KBM-7 (cell line): ENCODE results near the gene KRT6B.

Source experiments
- DNase-seq: peaks from one replicate; pipeline ENCODE4 v3.0.0-alpha.2; 2015
- in situ Hi-C: fragments of 300-500 bp; cut with MboI; formaldehyde crosslinking; loops from 2 replicates; pipeline ENCODE4 v1.14.3; 2020; ENCODE audit warnings: low sequenced_read_pairs, low pct_unique_long_range_greater_than_20kb, mixed read lengths

Gene KRT6B

GRCh38 chr12:52439420-52439819, 12.5 kb downstream of the KRT6B start:
- no peak for DNase-seq
- in situ Hi-C loops: no loop called here

DNA sequence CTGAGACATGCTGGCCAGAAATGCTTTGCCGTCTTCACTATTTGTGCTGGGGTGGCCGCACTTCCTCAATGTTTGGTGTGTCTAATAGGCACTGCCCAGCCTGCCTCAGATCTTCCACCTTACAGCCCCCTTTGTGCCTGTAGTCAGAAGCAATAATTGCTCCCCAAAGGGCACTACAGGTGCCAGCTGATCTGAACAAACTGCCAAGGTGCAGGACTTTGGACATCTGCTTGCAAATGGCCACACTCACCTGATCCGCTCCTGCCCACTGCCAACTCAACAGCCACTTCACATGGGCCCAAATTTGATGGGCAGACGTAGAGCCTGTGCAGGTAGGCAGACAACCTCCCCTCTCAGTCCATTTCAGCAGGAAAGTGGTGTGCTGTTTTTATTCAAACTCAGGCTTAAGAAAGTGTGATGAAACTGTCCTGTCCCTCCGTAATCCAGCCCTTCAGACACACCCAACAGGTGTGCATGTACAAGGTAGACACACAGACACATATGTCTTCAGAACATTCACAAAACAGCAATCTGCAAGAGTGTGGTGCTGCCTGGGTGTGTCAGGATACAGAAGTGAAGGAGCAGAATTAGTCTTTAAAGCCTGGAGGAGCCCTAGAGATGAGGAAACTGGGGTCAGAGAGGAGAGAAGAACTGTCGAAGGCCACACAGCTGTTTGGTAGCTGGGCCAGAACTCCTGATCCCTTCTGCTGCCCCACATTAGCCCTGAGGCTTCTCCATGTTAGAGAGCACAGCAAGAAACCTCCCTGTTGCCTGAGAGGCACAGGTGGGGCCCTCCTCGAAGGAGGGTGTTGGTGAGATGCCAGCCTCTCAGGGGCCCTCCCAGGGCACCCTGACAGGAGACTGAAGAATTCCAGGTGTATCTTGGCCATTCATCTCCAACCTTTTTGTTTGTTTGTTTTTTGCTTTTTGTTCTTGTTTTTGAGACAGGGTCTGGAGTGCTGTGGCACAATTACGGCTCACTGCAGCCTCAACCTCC, 13.3 kb downstream of the KRT6B start:
- in situ Hi-C loops: no loop called here
- DNase-seq: no peak

DNA sequence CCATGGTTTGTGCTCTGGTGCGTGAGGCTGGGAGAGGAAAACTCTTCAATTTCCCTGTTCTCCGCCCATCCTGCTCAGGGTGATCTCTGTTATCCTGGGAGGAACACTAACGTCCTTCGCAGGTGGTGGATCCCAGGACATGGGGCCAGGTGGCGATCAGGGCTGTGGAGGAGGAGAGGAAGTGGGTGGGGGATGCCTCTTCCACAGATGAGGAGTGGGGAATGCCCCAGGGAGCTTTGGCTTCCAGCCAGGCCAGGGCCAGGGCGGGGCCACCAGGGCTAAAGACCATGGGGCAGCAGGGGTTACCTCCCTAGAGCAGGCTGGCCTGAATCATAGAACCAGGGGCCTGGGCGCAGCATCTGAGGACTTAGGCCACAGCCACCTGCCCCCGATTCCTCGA, 14.4 kb downstream of the KRT6B start:
- no peak for DNase-seq
- in situ Hi-C loops: no loop called here

GRCh38 chr12:52436828-52437474, 15.0 kb downstream of the KRT6B start:
- DNase-seq: no peak
- in situ Hi-C loops: no loop called here

GRCh38 chr12:52436000-52436827, 15.7 kb downstream of the KRT6B start:
- in situ Hi-C loops: no loop called here
- no peak for DNase-seq

DNA sequence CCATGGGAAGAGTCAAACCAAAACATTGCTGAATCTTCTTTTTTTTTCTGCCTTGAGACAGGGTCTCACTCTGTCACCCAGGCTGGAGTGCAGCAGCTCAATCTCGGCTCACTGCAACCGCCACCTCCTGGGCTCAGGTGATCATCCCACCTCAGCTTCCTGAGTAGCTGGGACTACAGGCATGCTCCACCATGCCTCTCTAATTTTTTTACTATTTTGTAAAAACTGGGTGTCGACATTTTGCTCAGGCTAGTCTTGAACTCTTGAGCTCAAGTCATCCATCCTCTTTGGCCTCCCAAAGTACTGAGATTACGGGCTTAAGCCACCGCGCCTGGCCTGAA, 16.3 kb downstream of the KRT6B start:
- DNase-seq: no peak
- in situ Hi-C loops: no loop called here

DNA sequence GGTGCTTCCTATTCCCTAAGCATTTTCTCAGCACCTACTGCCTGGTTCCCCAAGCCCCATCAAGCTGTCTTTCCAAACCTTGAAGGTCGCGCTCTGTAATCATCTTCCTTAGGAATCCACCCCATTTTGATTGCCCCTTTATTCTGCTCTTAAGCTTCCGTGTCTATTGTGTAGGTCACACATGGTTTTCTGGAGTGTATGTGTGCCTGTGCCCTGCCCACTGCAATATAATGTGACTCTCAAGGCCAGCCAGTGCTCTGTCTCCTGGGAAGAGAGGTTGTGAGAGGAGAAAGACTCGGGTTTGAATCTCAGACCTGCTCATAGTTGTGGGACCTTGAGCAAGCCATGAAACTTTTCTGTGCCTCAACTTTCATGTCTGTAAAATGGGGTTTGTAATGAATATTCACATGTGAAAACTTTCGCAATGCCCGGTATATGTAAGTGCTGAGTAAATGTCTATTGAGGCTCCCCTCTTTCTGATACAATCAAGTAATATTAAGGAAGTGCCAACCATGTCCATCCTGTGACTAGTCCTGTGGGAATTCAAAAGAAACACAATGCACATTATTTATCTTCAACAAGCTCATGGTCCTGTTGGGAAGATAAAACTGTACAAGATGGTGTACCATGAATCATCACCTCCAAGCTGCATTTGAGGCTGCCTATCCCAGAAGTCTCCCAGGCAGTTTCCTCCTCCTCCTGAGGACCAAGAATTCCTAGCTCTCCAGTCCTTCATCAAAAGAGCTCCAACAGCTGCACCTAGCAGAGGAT, 17.0 kb downstream of the KRT6B start:
- in situ Hi-C loops: no loop called here
- no peak for DNase-seq

- DNase-seq: no peak
- in situ Hi-C loops: no loop called here
These were observed 17.7 kb downstream of the KRT6B start, which contains the start of gene KRT75 for GRCh38 chr12:52434081-52434733. TSS of gene KRT75 (minus strand) at chr12:52434371. CDS start at chr12:52434304, 67 bp downstream.

DNA sequence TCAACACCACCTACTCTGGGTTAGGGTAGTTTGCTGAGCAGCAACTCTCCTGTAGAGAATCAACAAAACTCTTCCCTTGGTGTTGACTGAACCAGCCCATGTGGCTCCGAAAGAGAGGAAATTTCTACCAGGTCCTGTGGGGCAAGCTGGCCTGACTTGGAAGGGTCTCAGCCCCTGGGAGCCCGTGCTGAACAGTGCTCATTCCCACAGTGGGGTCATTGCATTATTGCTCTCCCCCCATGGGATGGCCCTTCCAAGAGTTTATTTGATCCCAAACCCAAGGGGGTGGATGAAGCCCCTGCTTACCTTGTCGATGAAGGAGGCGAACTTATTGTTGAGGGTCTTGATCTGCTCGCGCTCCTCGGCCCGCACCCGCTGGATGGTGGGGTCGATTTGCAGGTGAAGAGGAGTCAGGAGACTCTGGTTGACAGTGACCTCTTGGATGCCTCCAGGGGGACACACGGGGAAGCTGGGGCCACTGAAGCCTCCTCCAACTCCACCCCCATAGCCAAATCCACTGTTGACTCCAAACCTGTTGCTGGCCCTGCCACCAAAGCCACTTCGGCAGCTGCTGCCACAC, 18.4 kb downstream of the KRT6B start:
- no peak for DNase-seq
- in situ Hi-C loops: no loop called here

GRCh38 chr12:52432559-52433207, 19.3 kb downstream of the KRT6B start:
- in situ Hi-C loops: no loop called here

DNA sequence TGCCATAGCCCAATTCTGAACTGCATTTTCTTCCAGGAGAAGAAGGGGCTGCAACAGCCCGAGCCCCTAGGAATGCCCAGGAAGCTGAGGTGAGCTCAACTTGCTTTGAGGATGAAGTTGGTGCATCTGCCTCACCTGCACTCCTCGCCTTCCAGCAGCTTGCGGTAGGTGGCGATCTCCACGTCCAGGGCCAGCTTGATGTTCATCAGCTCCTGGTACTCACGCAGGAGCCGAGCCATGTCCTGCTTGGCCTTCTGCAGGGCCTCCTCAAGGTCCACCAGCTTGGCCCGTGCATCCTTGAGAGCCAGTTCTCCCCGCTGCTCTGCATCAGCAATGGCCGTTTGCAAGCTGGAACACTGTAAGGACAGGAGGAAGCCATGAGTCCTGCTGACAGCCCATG, 23.8 kb downstream of the KRT6B start:
- DNase-seq: no peak
- in situ Hi-C loops: no loop called here

More at GRCh38 chr12:52432559-52433207, 19.3 kb downstream of the KRT6B start:
- no peak for DNase-seq

GRCh38 chr12:52427083-52427482, 24.9 kb downstream of the KRT6B start:
- no peak for DNase-seq
- in situ Hi-C loops: no loop called here

GRCh38 chr12:52426034-52426433, 25.9 kb downstream of the KRT6B start:
- in situ Hi-C loops: no loop called here
- no peak for DNase-seq

- no peak for DNase-seq
- in situ Hi-C loops: no loop called here
These were observed 26.5 kb downstream of the KRT6B start for GRCh38 chr12:52425466-52425865.

- no peak for DNase-seq
- in situ Hi-C loops: no loop called here
These were observed 28.1 kb downstream of the KRT6B start for GRCh38 chr12:52423661-52424500.

GRCh38 chr12:52423035-52423434, 28.9 kb downstream of the KRT6B start:
- DNase-seq: no peak
- in situ Hi-C loops: no loop called here

DNA sequence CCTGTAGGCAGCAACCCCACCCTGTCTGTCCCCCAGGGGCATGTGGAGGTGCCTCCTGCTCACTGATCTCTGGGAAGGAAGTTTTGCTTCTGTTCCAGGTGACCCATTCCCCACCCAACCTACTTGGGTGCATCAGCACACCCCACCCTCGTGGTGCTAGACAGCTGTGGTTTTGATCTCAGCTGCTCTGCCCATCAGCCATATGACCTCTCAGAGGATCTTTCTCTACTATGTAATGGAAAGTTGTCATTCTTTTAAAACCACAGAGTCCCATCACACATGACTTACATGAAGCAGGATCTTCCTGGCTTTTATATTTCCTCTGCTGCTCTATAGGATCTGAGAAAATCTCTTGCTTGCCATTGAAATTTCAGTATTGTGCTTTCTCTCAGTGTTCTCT, 32.3 kb downstream of the KRT6B start:
- DNase-seq: no peak
- in situ Hi-C loops: no loop called here
